WTC11 (cell line): ENCODE results near the gene PAK6. TPM values are rescaled to one million over a fixed set of nuclear protein-coding genes. Genes with fewer than 3 reads are reported as not detected.

Experiments used
- ATAC-seq: fragments of 200-7000 bp; cut with Tn5 transposase; 2 replicates; pipeline ENCODE4 v1.10.0; 2021; ENCODE audit warnings: mild to moderate bottlenecking, moderate library complexity
- CTCF ChIA-PET: fragments of 300-600 bp; sonication (Branson Sonifier 250); formaldehyde crosslinking; loops from one replicate; lab custom pipeline; 2021; ENCODE audit warnings: antibody characterized with exemption; lab: Charles Lee
- POLR2A ChIA-PET: fragments of 350-600 bp; sonication (Branson Sonifier 250); formaldehyde crosslinking; loops from one replicate; lab custom pipeline; 2021; ENCODE audit warnings: antibody characterized with exemption; lab: Charles Lee
- DNase-seq: peaks from one replicate; pipeline ENCODE4 v3.0.0; 2021; ENCODE audit warnings: low spot score
- H3K27ac Mint-ChIP-seq: 2 replicates; pipeline ENCODE4 v1.8.0; 2021; ENCODE audit warnings: mixed read lengths
- H3K27me3 Mint-ChIP-seq: 2 replicates; pipeline ENCODE4 v1.8.0; 2021; ENCODE audit warnings: low read depth, mild to moderate bottlenecking, moderate library complexity, mixed read lengths
- H3K36me3 Mint-ChIP-seq: 2 replicates; pipeline ENCODE4 v1.8.0; 2021; ENCODE audit warnings: mixed read lengths
- H3K4me1 Mint-ChIP-seq: 2 replicates; pipeline ENCODE4 v1.8.0; 2022; ENCODE audit warnings: mixed read lengths
- H3K4me3 Mint-ChIP-seq: 2 replicates; pipeline ENCODE4 v1.8.0; 2021; ENCODE audit warnings: mild to moderate bottlenecking, moderate library complexity, mixed read lengths
- H3K9me3 Mint-ChIP-seq: 2 replicates; pipeline ENCODE4 v1.8.0; 2021; ENCODE audit warnings: mixed read lengths
- CBFB ChIP-seq: sonication (generic); formaldehyde crosslinking; IDR thresholded peaks from 2 replicates; pipeline ENCODE4 v1.8.1; 2022; ENCODE audit warnings: mild to moderate bottlenecking, low read depth, missing genetic modification reagents
- ELF4 ChIP-seq: sonication (generic); formaldehyde crosslinking; IDR thresholded peaks from 2 replicates; pipeline ENCODE4 v1.8.1; 2022; ENCODE audit warnings: low read depth, mild to moderate bottlenecking, moderate library complexity, missing genetic modification reagents
- FOXJ3 ChIP-seq: sonication (generic); formaldehyde crosslinking; IDR thresholded peaks from 2 replicates; pipeline ENCODE4 v1.9.0; 2021; ENCODE audit warnings: missing genetic modification reagents, mild to moderate bottlenecking, borderline replicate concordance
- FOXP1 ChIP-seq: sonication (generic); formaldehyde crosslinking; IDR thresholded peaks from 2 replicates; pipeline ENCODE4 v1.8.0; 2022; ENCODE audit warnings: missing genetic modification reagents, mild to moderate bottlenecking, moderate library complexity, borderline replicate concordance
- GRHL2 ChIP-seq: fragments of 250-450 bp; sonication (Bioruptor Pico); IDR thresholded peaks from 2 replicates; pipeline ENCODE4 v1.8.0; 2022; ENCODE audit warnings: mild to moderate bottlenecking, moderate library complexity; ENCODE audit not compliant: insufficient replicate concordance, severe bottlenecking
- IRF2 ChIP-seq: sonication (generic); formaldehyde crosslinking; IDR thresholded peaks from 2 replicates; pipeline ENCODE4 v1.8.0; 2022; ENCODE audit warnings: low read depth, missing genetic modification reagents, borderline replicate concordance
- KAT7 ChIP-seq: sonication (generic); formaldehyde crosslinking; IDR thresholded peaks from 2 replicates; pipeline ENCODE4 v1.8.1; 2023; ENCODE audit warnings: missing genetic modification reagents, mild to moderate bottlenecking, borderline replicate concordance
- MYBL2 ChIP-seq: sonication (generic); formaldehyde crosslinking; IDR thresholded peaks from 2 replicates; pipeline ENCODE4 v1.8.1; 2023; ENCODE audit warnings: mild to moderate bottlenecking, moderate library complexity, missing genetic modification reagents
- NFATC4 ChIP-seq: fragments of 250-450 bp; sonication (Bioruptor Pico); IDR thresholded peaks from 2 replicates; pipeline ENCODE4 v1.9.0; 2021; ENCODE audit warnings: mild to moderate bottlenecking
- NFE2L1 ChIP-seq: sonication (generic); formaldehyde crosslinking; IDR thresholded peaks from 2 replicates; pipeline ENCODE4 v1.8.1; 2023; ENCODE audit warnings: missing genetic modification reagents
- NR1H2 ChIP-seq: sonication (generic); formaldehyde crosslinking; IDR thresholded peaks from 2 replicates; pipeline ENCODE4 v1.9.0; 2021; ENCODE audit warnings: mild to moderate bottlenecking, moderate library complexity, missing genetic modification reagents
- NR2C2 ChIP-seq: sonication (generic); formaldehyde crosslinking; IDR thresholded peaks from 2 replicates; pipeline ENCODE4 v1.8.0; 2022; ENCODE audit warnings: mild to moderate bottlenecking, missing genetic modification reagents
- PRRX2 ChIP-seq: fragments of 250-450 bp; sonication (Bioruptor Pico); IDR thresholded peaks from 2 replicates; pipeline ENCODE4 v1.8.0; 2021; ENCODE audit warnings: mild to moderate bottlenecking
- TCF7 ChIP-seq: sonication (generic); formaldehyde crosslinking; IDR thresholded peaks from 2 replicates; pipeline ENCODE4 v1.8.0; 2022; ENCODE audit warnings: mild to moderate bottlenecking, low read depth, missing genetic modification reagents, moderate library complexity
- TEAD4 ChIP-seq: sonication (generic); formaldehyde crosslinking; IDR thresholded peaks from 2 replicates; pipeline ENCODE4 v1.8.0; 2022; ENCODE audit warnings: mild to moderate bottlenecking, missing genetic modification reagents
- ZNF121 ChIP-seq: sonication (generic); formaldehyde crosslinking; IDR thresholded peaks from 2 replicates; pipeline ENCODE4 v1.8.0; 2023; ENCODE audit warnings: missing genetic modification reagents
- ZNF396 ChIP-seq: fragments of 250-450 bp; sonication (Bioruptor Pico); IDR thresholded peaks from 2 replicates; pipeline ENCODE4 v1.8.0; 2021; ENCODE audit warnings: mild to moderate bottlenecking, moderate library complexity, borderline replicate concordance
- ZNF416 ChIP-seq: fragments of 250-450 bp; sonication (Bioruptor Pico); IDR thresholded peaks from 2 replicates; pipeline ENCODE4 v1.9.0; 2021; ENCODE audit warnings: mild to moderate bottlenecking, inconsistent platforms
- ZNF671 ChIP-seq: fragments of 250-450 bp; sonication (Bioruptor Pico); IDR thresholded peaks from 2 replicates; pipeline ENCODE4 v1.8.0; 2021; ENCODE audit warnings: mild to moderate bottlenecking
- total RNA-seq: library from RNA; stranded (reverse); gene quantifications from 3 replicates; pipeline ENCODE4 v1.2.3, GENCODE V29; 2021
- TF ChIP-seq, protein P1 (sequence below): sonication (generic); formaldehyde crosslinking; IDR thresholded peaks from 2 replicates; pipeline ENCODE4 v1.8.1; 2022; ENCODE audit warnings: low read depth, missing genetic modification reagents, borderline replicate concordance
- TF ChIP-seq, protein P2 (sequence below): fragments of 250-450 bp; sonication (Bioruptor Pico); IDR thresholded peaks from 2 replicates; pipeline ENCODE4 v2.1.2; 2022; ENCODE audit warnings: mild to moderate bottlenecking, moderate library complexity
- TF ChIP-seq, protein P3 (sequence below): sonication (generic); formaldehyde crosslinking; IDR thresholded peaks from 2 replicates; pipeline ENCODE4 v1.8.1; 2023; ENCODE audit warnings: mild to moderate bottlenecking, missing genetic modification reagents, moderate library complexity
- TF ChIP-seq, protein P4 (sequence below): sonication (generic); formaldehyde crosslinking; IDR thresholded peaks from 2 replicates; pipeline ENCODE4 v1.8.1; 2022; ENCODE audit warnings: mild to moderate bottlenecking, missing genetic modification reagents, moderate library complexity, borderline replicate concordance

The PAK6 gene
- total RNA-seq, 1 experiment from 2014 or later: 11.7 TPM

DNA sequence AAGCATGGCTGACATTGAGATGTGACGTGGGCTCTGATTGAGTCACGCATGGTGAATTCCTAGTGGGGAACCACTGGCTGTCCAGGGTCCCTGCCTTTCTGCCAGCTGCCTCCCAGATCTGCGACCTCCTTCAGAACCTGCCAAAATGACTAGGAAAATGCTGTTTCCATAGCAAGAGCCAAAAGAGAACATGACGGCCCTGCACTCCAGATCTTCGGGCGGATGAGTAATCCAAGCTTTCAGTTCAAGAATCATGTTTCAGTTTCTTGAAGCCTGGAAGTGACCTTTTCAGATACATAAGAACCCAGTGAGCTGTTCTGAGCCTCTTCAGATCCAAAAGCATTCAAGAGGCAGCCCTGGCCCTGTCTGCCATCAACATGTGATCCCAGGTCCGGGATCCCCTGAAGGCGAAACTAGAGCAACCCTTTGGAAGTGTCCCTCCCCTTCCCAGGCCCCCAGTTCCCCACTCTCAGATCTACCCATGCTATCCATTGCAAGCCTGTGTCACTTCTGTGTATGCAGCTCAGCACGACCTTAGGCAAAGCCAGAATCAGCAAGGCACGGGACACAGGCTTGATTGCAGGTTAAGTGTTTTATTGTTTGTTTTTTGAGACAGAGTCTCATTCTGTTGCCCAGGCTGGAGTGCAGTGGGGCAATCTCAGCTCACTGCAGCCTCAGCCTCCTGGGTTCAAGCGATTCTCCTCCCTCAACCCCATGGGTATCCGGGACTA, 24.3 kb downstream of the PAK6 start:
- CTCF ChIA-PET: interaction anchor here (1.5 to 7.5 kb wide), 4 partner anchors 8 to 46 kb away, joined by 7 to 123 read pairs (median 14); no protein-coding TSS in a partner anchor
- H3K27me3 Mint-ChIP-seq: no peaks in the 10 kb centered on the region
- no peak overlapping the region for H3K27ac Mint-ChIP-seq
- H3K36me3 Mint-ChIP-seq: no peaks in the 10 kb centered on the region
- DNase-seq (no peak), ATAC-seq (no peak)
- H3K9me3 Mint-ChIP-seq: no peaks in the 10 kb centered on the region
- POLR2A ChIA-PET: no interaction called here
- TF ChIP-seq FOXP1 (CRISPR knock-in tag) (no peak), ZNF416 (CRISPR knock-in tag) (no peak), ZNF396 (CRISPR knock-in tag) (no peak), NR1H2 (CRISPR knock-in tag) (no peak), PRRX2 (CRISPR knock-in tag) (no peak), NFE2L1 (CRISPR knock-in tag) (no peak), FOXJ3 (CRISPR knock-in tag) (no peak), NR2C2 (CRISPR knock-in tag) (no peak), MYBL2 (CRISPR knock-in tag) (no peak), KAT7 (no peak), TCF7 (no peak), GRHL2 (CRISPR knock-in tag) (no peak), IRF2 (CRISPR knock-in tag) (no peak), CBFB (no peak), ELF4 (no peak), NFATC4 (no peak), ZNF121 (no peak), ZNF671 (CRISPR knock-in tag) (no peak)
- TF ChIP-seq, protein P1, sequence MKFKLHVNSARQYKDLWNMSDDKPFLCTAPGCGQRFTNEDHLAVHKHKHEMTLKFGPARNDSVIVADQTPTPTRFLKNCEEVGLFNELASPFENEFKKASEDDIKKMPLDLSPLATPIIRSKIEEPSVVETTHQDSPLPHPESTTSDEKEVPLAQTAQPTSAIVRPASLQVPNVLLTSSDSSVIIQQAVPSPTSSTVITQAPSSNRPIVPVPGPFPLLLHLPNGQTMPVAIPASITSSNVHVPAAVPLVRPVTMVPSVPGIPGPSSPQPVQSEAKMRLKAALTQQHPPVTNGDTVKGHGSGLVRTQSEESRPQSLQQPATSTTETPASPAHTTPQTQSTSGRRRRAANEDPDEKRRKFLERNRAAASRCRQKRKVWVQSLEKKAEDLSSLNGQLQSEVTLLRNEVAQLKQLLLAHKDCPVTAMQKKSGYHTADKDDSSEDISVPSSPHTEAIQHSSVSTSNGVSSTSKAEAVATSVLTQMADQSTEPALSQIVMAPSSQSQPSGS (CRISPR knock-in tag): no peak
- H3K4me3 Mint-ChIP-seq: no peak overlapping the region
- H3K4me1 Mint-ChIP-seq: peaks cover 23% of the 10 kb centered on the region

DNA sequence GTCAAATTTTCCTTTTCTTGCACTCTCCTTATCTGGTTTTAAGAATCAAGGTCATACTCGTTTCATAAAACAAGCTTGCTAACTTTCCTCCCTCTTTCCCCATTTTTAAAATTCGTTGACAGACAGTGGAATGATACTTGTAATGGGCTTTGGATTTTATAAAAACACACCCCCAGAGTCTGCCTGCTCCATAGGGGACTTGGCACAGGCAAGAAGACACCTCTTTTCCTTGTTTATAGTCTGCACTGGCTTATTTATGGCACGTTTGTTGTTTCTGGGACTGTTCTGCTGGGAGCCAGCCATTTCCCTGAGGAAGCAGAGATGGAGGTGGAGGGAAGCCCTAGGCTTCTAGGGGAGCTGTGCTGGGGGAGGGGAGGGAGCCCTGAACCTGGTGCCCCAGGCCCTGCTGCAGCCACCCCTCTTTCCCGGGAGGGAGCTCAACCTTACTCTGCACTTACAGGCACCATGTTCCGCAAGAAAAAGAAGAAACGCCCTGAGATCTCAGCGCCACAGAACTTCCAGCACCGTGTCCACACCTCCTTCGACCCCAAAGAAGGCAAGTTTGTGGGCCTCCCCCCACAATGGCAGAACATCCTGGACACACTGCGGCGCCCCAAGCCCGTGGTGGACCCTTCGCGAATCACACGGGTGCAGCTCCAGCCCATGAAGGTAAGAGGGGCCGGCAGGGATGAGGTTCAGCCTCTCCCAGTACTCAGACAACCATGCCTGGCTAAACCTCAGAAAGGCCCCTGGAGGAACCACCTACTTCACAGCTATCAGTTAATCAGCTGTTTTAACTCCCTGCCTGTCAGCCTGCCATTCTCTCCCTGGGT, 25.7 kb downstream of the PAK6 start:
- TF ChIP-seq TEAD4: no peak
- TF ChIP-seq, protein P2, sequence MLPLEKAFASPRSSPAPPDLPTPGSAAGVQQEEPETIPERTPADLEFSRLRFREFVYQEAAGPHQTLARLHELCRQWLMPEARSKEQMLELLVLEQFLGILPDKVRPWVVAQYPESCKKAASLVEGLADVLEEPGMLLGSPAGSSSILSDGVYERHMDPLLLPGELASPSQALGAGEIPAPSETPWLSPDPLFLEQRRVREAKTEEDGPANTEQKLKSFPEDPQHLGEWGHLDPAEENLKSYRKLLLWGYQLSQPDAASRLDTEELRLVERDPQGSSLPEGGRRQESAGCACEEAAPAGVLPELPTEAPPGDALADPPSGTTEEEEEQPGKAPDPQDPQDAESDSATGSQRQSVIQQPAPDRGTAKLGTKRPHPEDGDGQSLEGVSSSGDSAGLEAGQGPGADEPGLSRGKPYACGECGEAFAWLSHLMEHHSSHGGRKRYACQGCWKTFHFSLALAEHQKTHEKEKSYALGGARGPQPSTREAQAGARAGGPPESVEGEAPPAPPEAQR (CRISPR knock-in tag): no peak
- TF ChIP-seq, protein P3, sequence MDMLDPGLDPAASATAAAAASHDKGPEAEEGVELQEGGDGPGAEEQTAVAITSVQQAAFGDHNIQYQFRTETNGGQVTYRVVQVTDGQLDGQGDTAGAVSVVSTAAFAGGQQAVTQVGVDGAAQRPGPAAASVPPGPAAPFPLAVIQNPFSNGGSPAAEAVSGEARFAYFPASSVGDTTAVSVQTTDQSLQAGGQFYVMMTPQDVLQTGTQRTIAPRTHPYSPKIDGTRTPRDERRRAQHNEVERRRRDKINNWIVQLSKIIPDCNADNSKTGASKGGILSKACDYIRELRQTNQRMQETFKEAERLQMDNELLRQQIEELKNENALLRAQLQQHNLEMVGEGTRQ: no peak
- TF ChIP-seq, protein P4, sequence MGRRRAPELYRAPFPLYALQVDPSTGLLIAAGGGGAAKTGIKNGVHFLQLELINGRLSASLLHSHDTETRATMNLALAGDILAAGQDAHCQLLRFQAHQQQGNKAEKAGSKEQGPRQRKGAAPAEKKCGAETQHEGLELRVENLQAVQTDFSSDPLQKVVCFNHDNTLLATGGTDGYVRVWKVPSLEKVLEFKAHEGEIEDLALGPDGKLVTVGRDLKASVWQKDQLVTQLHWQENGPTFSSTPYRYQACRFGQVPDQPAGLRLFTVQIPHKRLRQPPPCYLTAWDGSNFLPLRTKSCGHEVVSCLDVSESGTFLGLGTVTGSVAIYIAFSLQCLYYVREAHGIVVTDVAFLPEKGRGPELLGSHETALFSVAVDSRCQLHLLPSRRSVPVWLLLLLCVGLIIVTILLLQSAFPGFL (CRISPR knock-in tag): no peak
- TF ChIP-seq, all 79 proteins: peak for 0
- Mint-ChIP-seq H3K36me3 (no peaks in the 10 kb centered on the region), H3K27ac (no peak overlapping the region), H3K4me3 (no peak overlapping the region), H3K9me3 (no peaks in the 10 kb centered on the region), H3K4me1 (peaks cover 12% of the 10 kb centered on the region), H3K27me3 (no peaks in the 10 kb centered on the region)
- CTCF ChIA-PET: interaction anchor here (1.1 to 7.5 kb wide), 5 partner anchors 9 to 47 kb away, joined by 3 to 123 read pairs (median 10); partner anchors contain the start of gene PLCB2
- no peak for DNase-seq
- ATAC-seq: no peak
- POLR2A ChIA-PET: no interaction called here
